ENCODE data around the gene DSC2.

DSC2 gene

DNA sequence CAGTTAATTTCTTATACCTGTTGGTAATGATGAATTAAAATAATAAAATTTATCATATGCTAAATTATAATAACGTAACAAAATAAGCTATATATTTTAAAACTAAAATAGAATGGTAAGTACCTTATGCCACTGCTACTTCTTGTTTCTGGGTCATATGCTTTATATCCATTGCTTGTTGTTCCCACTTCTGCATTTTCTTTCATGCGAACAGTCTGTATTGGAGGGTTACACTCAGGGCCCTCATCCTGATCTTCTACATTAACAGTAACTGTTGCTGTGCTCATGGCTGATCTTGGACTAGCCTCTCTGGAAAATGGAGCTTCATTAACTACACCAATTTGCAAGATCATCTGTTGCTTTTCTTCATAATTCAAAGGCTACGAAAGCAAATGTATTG lies 22.2 kb downstream of the DSC2 start:
- TF ChIP-seq RARB (CRISPR knock-in tag; IDR thresholded peaks at IDR 0.05) (no peak), PPARA (CRISPR knock-in tag; IDR thresholded peaks at IDR 0.05; ENCODE audit: borderline replicate concordance) (no peak), ZNF565 (CRISPR knock-in tag; conservative IDR thresholded peaks at IDR 0.05; ENCODE audit: low read depth) (no peak), CSDC2 (CRISPR knock-in tag; IDR thresholded peaks at IDR 0.05) (no peak)
- TF ChIP-seq, protein P1, sequence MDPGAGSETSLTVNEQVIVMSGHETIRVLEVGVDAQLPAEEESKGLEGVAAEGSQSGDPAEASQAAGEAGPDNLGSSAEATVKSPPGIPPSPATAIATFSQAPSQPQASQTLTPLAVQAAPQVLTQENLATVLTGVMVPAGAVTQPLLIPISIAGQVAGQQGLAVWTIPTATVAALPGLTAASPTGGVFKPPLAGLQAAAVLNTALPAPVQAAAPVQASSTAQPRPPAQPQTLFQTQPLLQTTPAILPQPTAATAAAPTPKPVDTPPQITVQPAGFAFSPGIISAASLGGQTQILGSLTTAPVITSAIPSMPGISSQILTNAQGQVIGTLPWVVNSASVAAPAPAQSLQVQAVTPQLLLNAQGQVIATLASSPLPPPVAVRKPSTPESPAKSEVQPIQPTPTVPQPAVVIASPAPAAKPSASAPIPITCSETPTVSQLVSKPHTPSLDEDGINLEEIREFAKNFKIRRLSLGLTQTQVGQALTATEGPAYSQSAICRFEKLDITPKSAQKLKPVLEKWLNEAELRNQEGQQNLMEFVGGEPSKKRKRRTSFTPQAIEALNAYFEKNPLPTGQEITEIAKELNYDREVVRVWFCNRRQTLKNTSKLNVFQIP (CRISPR knock-in tag; IDR thresholded peaks at IDR 0.05; ENCODE audit: borderline replicate concordance, low read depth), result no peak
- TF ChIP-seq, protein P2, sequence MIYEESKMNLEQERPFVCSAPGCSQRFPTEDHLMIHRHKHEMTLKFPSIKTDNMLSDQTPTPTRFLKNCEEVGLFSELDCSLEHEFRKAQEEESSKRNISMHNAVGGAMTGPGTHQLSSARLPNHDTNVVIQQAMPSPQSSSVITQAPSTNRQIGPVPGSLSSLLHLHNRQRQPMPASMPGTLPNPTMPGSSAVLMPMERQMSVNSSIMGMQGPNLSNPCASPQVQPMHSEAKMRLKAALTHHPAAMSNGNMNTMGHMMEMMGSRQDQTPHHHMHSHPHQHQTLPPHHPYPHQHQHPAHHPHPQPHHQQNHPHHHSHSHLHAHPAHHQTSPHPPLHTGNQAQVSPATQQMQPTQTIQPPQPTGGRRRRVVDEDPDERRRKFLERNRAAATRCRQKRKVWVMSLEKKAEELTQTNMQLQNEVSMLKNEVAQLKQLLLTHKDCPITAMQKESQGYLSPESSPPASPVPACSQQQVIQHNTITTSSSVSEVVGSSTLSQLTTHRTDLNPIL (CRISPR knock-in tag; IDR thresholded peaks at IDR 0.05; ENCODE audit: low read depth), result no peak
- ATAC-seq, result no peak

DNA sequence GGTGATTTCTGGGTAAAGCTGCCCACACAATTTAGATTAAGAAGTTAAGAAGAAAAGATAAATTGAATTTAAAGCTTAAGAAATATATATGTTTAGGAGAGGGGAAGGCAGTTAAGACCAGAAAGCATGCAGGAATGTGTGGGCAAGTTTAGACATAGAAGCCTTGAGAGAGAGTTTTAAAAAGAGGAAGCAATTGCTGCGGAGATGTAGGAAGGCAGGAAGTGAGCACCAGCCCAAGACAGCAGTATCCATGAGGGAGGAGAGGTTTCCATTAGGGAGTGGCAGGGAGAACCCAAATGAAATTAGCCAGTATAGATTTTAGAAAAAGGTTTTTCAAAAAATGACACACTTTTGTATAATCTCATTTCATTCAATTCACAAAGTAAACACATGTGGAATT lies 24.3 kb downstream of the DSC2 start:
- TF ChIP-seq, protein P3, sequence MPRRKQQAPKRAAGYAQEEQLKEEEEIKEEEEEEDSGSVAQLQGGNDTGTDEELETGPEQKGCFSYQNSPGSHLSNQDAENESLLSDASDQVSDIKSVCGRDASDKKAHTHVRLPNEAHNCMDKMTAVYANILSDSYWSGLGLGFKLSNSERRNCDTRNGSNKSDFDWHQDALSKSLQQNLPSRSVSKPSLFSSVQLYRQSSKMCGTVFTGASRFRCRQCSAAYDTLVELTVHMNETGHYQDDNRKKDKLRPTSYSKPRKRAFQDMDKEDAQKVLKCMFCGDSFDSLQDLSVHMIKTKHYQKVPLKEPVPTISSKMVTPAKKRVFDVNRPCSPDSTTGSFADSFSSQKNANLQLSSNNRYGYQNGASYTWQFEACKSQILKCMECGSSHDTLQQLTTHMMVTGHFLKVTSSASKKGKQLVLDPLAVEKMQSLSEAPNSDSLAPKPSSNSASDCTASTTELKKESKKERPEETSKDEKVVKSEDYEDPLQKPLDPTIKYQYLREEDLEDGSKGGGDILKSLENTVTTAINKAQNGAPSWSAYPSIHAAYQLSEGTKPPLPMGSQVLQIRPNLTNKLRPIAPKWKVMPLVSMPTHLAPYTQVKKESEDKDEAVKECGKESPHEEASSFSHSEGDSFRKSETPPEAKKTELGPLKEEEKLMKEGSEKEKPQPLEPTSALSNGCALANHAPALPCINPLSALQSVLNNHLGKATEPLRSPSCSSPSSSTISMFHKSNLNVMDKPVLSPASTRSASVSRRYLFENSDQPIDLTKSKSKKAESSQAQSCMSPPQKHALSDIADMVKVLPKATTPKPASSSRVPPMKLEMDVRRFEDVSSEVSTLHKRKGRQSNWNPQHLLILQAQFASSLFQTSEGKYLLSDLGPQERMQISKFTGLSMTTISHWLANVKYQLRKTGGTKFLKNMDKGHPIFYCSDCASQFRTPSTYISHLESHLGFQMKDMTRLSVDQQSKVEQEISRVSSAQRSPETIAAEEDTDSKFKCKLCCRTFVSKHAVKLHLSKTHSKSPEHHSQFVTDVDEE (CRISPR knock-in tag; IDR thresholded peaks at IDR 0.05), result no peak
- TF ChIP-seq BACH2 (CRISPR knock-in tag; IDR thresholded peaks at IDR 0.05; ENCODE audit: borderline replicate concordance), result no peak
- no peak for TF ChIP-seq CSDC2 (CRISPR knock-in tag; IDR thresholded peaks at IDR 0.05)
- no peak for TF ChIP-seq OSR1 (CRISPR knock-in tag; IDR thresholded peaks at IDR 0.05)
- no peak for TF ChIP-seq ZNF8 (CRISPR knock-in tag; IDR thresholded peaks at IDR 0.05)
- TF ChIP-seq, protein P1 (CRISPR knock-in tag; IDR thresholded peaks at IDR 0.05; ENCODE audit: borderline replicate concordance, low read depth), result no peak
- no peak for TF ChIP-seq ZFP30 (CRISPR knock-in tag; IDR thresholded peaks at IDR 0.05)
- TF ChIP-seq ISL1 (CRISPR knock-in tag; IDR thresholded peaks at IDR 0.05), result no peak
- TF ChIP-seq, protein P4, sequence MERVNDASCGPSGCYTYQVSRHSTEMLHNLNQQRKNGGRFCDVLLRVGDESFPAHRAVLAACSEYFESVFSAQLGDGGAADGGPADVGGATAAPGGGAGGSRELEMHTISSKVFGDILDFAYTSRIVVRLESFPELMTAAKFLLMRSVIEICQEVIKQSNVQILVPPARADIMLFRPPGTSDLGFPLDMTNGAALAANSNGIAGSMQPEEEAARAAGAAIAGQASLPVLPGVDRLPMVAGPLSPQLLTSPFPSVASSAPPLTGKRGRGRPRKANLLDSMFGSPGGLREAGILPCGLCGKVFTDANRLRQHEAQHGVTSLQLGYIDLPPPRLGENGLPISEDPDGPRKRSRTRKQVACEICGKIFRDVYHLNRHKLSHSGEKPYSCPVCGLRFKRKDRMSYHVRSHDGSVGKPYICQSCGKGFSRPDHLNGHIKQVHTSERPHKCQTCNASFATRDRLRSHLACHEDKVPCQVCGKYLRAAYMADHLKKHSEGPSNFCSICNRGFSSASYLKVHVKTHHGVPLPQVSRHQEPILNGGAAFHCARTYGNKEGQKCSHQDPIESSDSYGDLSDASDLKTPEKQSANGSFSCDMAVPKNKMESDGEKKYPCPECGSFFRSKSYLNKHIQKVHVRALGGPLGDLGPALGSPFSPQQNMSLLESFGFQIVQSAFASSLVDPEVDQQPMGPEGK (CRISPR knock-in tag; IDR thresholded peaks at IDR 0.05; ENCODE audit: borderline replicate concordance), result no peak
- TF ChIP-seq ZNF565 (CRISPR knock-in tag; conservative IDR thresholded peaks at IDR 0.05; ENCODE audit: low read depth), result no peak
- no peak for TF ChIP-seq ZFP3 (CRISPR knock-in tag; IDR thresholded peaks at IDR 0.05)
- TF ChIP-seq SNAI2 (CRISPR knock-in tag; IDR thresholded peaks at IDR 0.05), result no peak
- TF ChIP-seq TCF4 (CRISPR knock-in tag; IDR thresholded peaks at IDR 0.05; ENCODE audit: borderline replicate concordance), result no peak
- TF ChIP-seq, protein P2 (CRISPR knock-in tag; IDR thresholded peaks at IDR 0.05; ENCODE audit: low read depth), result no peak
- TF ChIP-seq ARNTL (CRISPR knock-in tag; IDR thresholded peaks at IDR 0.05; ENCODE audit: borderline replicate concordance, low read depth), result no peak
- TF ChIP-seq RARB (CRISPR knock-in tag; IDR thresholded peaks at IDR 0.05), result no peak
- ATAC-seq, result no peak

DNA sequence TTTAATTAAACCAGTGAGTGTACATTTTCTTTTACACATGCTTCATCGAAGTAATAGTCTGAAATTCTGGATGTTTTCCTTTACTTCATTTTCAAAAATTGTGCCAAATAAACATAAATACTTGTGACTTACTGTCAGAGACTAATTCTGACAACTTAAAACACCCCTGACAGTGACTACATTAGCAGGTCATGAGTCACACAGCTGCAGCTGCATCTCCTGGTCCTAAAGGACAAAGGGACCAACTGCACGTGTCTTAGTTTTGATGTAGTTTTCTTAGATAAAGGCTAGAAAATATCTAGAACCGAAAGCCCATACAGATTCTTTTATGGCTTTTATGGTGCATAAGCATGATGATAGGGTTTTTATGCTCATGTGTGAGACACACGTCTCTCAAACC lies 30.0 kb downstream of the DSC2 start:
- ATAC-seq, result no peak
- TF ChIP-seq, protein P3 (CRISPR knock-in tag; IDR thresholded peaks at IDR 0.05), result no peak
- TF ChIP-seq ZC3H10 (CRISPR knock-in tag; IDR thresholded peaks at IDR 0.05), result no peak

Measured in SK-N-SH treated with all-trans-retinoic acid at 6 μM for 48 hours (cell line).